Lower leg skin (tissue), 4 donors: ENCODE data around the gene MAGOH. TPM values are rescaled to one million over a fixed set of nuclear protein-coding genes. Genes with fewer than 3 reads are reported as not detected.

Source experiments
- DNase-seq, 2 donors: peaks; one replicate each; pipeline ENCODE4 v3.0.0-alpha.2; 2019; ENCODE audit warnings: low spot score in 2 of 2
- H3K4me3 ChIP-seq: fragments of 200-600 bp; sonication (generic); 2 replicates; pipeline ENCODE4 v1.5.1; 2017; ENCODE audit warnings: mild to moderate bottlenecking, low read depth; ENCODE audit not compliant: poor library complexity, severe bottlenecking
- CTCF ChIP-seq, 3 donors: fragments of 450-650 bp; IDR thresholded peaks; one replicate each; pipeline ENCODE4 v1.5.1; 2016; ENCODE audit warnings: antibody characterized with exemption in 3 of 3, mild to moderate bottlenecking in 3 of 3, moderate library complexity in 2 of 3
- POLR2A ChIP-seq, 2 donors: fragments of 450-650 bp; IDR thresholded peaks; one replicate each; pipeline ENCODE4 v1.6.1; 2016 to 2017; ENCODE audit warnings: antibody characterized with exemption in 2 of 2, mild to moderate bottlenecking in 1 of 2, moderate library complexity in 1 of 2
- WGBS, 2 donors: methylation state at CpG; one replicate each; pipeline ENCODE4 v1.1.5; 2018; 5-methylcytosine and 5-hydroxymethylcytosine counted together
- intact Hi-C: fragments of 100-400 bp; cut with DNase I; formaldehyde crosslinking; loops from one replicate; pipeline ENCODE4 v1.15.0; 2023; ENCODE audit warnings: low total_unique reads
- total RNA-seq, 4 donors: library from RNA; depleted of rRNA; stranded (reverse); fragments of >200 nt; gene quantifications; one replicate each; pipeline ENCODE4 v1.1.0, GENCODE V29; 2016

The MAGOH gene
- total RNA-seq, 4 donors from 2014 or later, result 15.2 to 33.7 (median 21.1) TPM

GRCh38 chr1:53274541-53275185 is 36.3 kb upstream of the MAGOH start:
- TF ChIP-seq CTCF (IDR thresholded peaks at IDR 0.05) (no peak), POLR2A (IDR thresholded peaks at IDR 0.05) (no peak)
- H3K4me3 ChIP-seq, result no peak overlapping the region
- intact Hi-C loops, result no loop called here
- WGBS, 2 donors, result 87 to 91% methylated on average over 12 to 13 of the region's 13 CpGs
- no peak for DNase-seq

GRCh38 chr1:53274026-53274425 is 35.7 kb upstream of the MAGOH start:
- intact Hi-C loops, result no loop called here
- DNase-seq, result no peak
- TF ChIP-seq POLR2A (IDR thresholded peaks at IDR 0.05) (no peak), CTCF (IDR thresholded peaks at IDR 0.05) (no peak)
- WGBS, 2 donors, result 81 to 91% methylated on average over 4 of the region's 4 CpGs
- no peak overlapping the region for H3K4me3 ChIP-seq

GRCh38 chr1:53273526-53273925 is 35.2 kb upstream of the MAGOH start:
- intact Hi-C loops, result no loop called here
- TF ChIP-seq CTCF (IDR thresholded peaks at IDR 0.05), result no peak
- TF ChIP-seq POLR2A (IDR thresholded peaks at IDR 0.05), result no peak
- DNase-seq, result no peak
- 13 to 64% methylated on average over 2 of the region's 2 CpGs for WGBS, 2 donors
- no peak overlapping the region for H3K4me3 ChIP-seq

GRCh38 chr1:53272349-53272748 is 34.0 kb upstream of the MAGOH start:
- 88 to 96% methylated on average over 3 of the region's 4 CpGs for WGBS, 2 donors
- no peak overlapping the region for H3K4me3 ChIP-seq
- DNase-seq, result peak in 1 of 2 donors; percentile 72
- no peak for TF ChIP-seq POLR2A (IDR thresholded peaks at IDR 0.05)
- no peak for TF ChIP-seq CTCF (IDR thresholded peaks at IDR 0.05)
- intact Hi-C loops, result no loop called here

- DNase-seq, result peak in 1 of 2 donors; percentile 76
- H3K4me3 ChIP-seq, result no peak overlapping the region
- TF ChIP-seq CTCF (IDR thresholded peaks at IDR 0.05), result no peak
- WGBS, 2 donors, result 93 to 100% methylated on average over 5 of the region's 5 CpGs
- intact Hi-C loops, result no loop called here
These were observed 33.2 kb upstream of the MAGOH start for GRCh38 chr1:53271446-53272090.
